Islet precursor cell (in vitro differentiated cells): ENCODE results near the gene HCRT.
A peak's percentile ranks its signal among the peaks of the same experiment; 100 is the strongest.

Experiments
- DNase-seq: peaks from one replicate; pipeline ENCODE4 v3.0.0-alpha.2; 2018

Gene HCRT

DNA sequence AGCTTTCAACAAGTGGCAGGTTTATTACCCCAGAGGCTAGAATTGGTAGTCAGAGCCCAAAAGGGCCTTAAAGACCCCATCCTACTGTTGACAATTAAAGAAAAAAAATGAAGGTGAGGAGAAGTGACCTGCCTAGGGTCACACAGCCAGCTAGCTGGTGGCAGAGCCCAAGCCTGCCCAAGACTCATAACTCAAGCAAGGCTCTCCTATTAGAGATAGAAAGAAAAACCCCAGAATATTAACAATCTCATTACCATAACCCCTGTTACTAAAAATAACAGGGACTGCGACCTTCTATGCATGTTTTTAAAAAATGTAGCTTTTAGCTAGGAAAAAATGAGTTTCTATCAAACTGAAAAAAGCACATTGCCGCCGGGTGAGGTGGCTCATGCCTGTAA, 48.6 kb downstream of the HCRT start:
- DNase-seq = no peak

DNA sequence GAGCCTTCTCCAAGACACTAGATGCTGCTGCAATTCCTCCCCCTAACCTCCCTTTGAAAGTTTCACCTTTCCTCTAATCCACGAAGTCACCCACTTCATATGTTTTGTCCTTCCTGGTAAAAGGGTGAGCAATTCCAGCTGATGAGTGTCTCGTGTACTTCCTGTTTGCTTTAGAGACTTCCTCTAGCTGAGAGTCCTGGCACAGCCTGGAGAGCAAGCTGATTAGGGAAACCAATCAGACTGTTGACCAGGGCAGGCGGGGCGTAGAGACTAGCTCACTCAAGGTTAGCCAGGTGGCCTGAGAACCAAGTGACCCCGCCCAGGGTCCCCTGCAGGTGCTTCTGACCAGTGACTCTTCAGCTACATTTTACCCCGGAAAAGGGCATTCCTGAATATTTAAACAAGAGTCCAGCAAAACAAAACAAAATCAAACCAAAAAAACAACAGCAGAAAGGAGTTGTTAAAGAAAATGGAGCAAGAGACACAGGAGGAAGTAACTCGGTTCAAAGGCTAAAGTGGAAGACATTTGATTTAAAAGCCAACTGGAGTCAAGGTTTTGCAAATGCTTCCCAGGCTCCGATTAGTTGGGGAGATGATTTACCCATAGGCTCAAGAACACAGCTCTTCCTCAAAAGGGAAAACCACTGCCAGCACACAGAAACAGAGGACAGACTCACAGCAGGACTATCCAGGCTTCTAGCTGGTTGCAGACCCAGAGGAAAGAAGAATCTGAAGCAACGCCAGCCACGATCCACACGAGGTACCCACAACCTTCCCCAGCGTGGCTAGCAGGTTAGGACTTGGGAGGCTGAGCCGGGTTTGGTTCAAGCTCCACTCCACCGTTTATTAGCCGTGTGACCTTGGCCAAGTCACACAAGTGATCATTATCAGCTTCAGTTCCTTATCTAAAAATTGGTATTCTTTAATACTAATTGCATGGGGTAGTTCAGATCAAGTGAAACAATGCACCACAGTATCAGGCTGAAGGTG, 49.3 kb downstream of the HCRT start:
- DNase-seq = peak; percentile 86

DNA sequence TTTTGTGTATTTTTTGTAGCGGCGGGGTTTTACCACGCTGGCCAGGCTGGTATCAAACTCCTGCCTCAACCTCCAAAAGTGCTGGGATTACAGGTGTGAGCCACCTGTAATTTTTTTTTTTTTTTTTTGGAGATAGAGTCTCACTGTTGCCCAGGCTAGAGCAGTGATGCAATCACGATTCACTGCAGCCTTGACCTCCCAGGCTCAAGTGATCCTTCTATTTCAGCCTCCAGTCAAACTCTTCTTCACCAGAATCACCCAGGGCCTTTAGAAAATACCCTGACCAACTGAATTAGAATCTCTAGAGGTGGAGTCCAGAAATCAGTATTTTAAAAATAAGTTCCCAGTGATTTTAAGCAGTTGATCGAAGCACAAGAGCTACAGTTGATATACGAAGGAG, 50.1 kb downstream of the HCRT start:
- no peak for DNase-seq
